LNCaP clone FGC (cell line): ENCODE results near the gene PCDHGB5.
"Not testable (repeated sequence)": the region's sequence is repeated elsewhere in the genome, so short reads cannot be mapped to it uniquely, and the experiment has no call there.

ENCODE experiments used
- DNase-seq: peaks from one replicate; pipeline ENCODE4 v3.0.0-alpha.2; 2011; ENCODE audit warnings: low read depth
- H3K4me3 ChIP-seq: 2 replicates; pipeline ENCODE4 v1.5.1; 2011; ENCODE audit warnings: mild to moderate bottlenecking, low read depth, low read length, control low read depth
- CTCF ChIP-seq: IDR thresholded peaks from 2 replicates; pipeline ENCODE4 v1.5.1; 2012; ENCODE audit warnings: mild to moderate bottlenecking; ENCODE audit not compliant: control insufficient read depth, insufficient read depth; ENCODE audit errors: extremely low read depth

Gene PCDHGB5

GRCh38 chr5:141383345-141383744 is 14.4 kb upstream of the PCDHGB5 start:
- no peak for DNase-seq
- no peak for TF ChIP-seq CTCF

GRCh38 chr5:141384471-141385267 is 13.1 kb upstream of the PCDHGB5 start:
- no peak for TF ChIP-seq CTCF
- no peak for DNase-seq
- no peak overlapping the region for H3K4me3 ChIP-seq

More at GRCh38 chr5:141383345-141383744, 14.4 kb upstream of the PCDHGB5 start:
- H3K4me3 ChIP-seq, result peak overlapping the region; percentile 65

- DNase-seq, H3K4me3 ChIP-seq: not testable (repeated sequence)
- peak; percentile 25; the same call in 1 of the 2 replicates for TF ChIP-seq CTCF
Observed at GRCh38 chr5:141387557-141388311, 10.0 kb upstream of the PCDHGB5 start, which contains the start of gene PCDHGB4. Gene PCDHGB4, plus strand, starts transcription at chr5:141387698. Its CDS starts 187 bp downstream, at chr5:141387885.

GRCh38 chr5:141388661-141389060 is 9.1 kb upstream of the PCDHGB5 start:
- no peak overlapping the region for H3K4me3 ChIP-seq
- no peak for TF ChIP-seq CTCF
- DNase-seq, result no peak

- no peak for DNase-seq
- no peak for TF ChIP-seq CTCF
- no peak overlapping the region for H3K4me3 ChIP-seq
Observed at GRCh38 chr5:141389153-141390042, 8.3 kb upstream of the PCDHGB5 start.

GRCh38 chr5:141392429-141393198 is 5.1 kb upstream of the PCDHGB5 start, which contains the start of gene PCDHGA8:
Gene PCDHGA8, plus strand, starts transcription at chr5:141392633. Its CDS starts 181 bp downstream, at chr5:141392814.
- no peak for DNase-seq
- H3K4me3 ChIP-seq, result peak within 1 kb of the TSS; percentile 46
- TF ChIP-seq CTCF, result peak; percentile 38
